ENCODE data around the gene ZNF609.

Gene ZNF609

DNA sequence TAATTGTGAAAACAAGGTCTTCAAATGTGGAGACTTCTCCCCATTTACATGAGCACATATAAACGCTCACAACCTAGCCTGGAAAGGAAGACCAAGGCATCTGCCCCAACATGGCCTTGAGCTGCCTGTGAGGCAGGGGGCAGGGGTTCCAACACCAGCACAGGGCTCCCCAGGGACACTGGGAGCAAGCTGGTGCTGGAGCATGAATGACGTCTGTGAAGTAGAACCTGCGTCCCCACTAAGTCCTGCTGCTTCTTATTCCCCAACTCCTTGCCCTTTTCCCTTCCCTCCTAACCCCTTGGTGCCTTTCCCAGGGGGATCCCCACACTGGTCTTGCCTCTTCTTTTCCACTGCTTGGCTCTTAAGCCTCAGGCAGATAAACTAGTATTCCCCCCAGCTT is 221.9 kb downstream of the ZNF609 start:
- no peak overlapping the region for H2AFZ ChIP-seq (ENCODE audit: low read length, unreplicated experiment)
- no peaks in the 10 kb centered on the region for H3K79me2 ChIP-seq (ENCODE audit: control insufficient read depth, insufficient read depth, low read length, unreplicated experiment)
- H3K36me3 ChIP-seq (ENCODE audit: insufficient read depth, low read length): peaks cover 12% of the 10 kb centered on the region
- no peaks in the 10 kb centered on the region for H3K4me1 ChIP-seq (ENCODE audit: control insufficient read depth, insufficient read depth, low read length, unreplicated experiment)
- H3K27ac ChIP-seq (ENCODE audit: low read depth, low read length): no peak overlapping the region
- no peaks in the 10 kb centered on the region for H3K27me3 ChIP-seq (ENCODE audit: insufficient read depth, low read length)
- H3K4me3 ChIP-seq (ENCODE audit: low read depth, low read length): no peak overlapping the region

- Histone ChIP-seq H3K4me3 (ENCODE audit: low read depth, low read length) (no peak overlapping the region), H3K4me1 (ENCODE audit: control insufficient read depth, insufficient read depth, low read length, unreplicated experiment) (no peaks in the 10 kb centered on the region), H3K27ac (ENCODE audit: low read depth, low read length) (no peak overlapping the region), H3K36me3 (ENCODE audit: insufficient read depth, low read length) (peaks cover 12% of the 10 kb centered on the region), H3K79me2 (ENCODE audit: control insufficient read depth, insufficient read depth, low read length, unreplicated experiment) (no peaks in the 10 kb centered on the region), H2AFZ (ENCODE audit: low read length, unreplicated experiment) (no peak overlapping the region), H3K27me3 (ENCODE audit: insufficient read depth, low read length) (no peaks in the 10 kb centered on the region)
Observed at GRCh38 chr15:64683378-64683777, 223.0 kb downstream of the ZNF609 start.

DNA sequence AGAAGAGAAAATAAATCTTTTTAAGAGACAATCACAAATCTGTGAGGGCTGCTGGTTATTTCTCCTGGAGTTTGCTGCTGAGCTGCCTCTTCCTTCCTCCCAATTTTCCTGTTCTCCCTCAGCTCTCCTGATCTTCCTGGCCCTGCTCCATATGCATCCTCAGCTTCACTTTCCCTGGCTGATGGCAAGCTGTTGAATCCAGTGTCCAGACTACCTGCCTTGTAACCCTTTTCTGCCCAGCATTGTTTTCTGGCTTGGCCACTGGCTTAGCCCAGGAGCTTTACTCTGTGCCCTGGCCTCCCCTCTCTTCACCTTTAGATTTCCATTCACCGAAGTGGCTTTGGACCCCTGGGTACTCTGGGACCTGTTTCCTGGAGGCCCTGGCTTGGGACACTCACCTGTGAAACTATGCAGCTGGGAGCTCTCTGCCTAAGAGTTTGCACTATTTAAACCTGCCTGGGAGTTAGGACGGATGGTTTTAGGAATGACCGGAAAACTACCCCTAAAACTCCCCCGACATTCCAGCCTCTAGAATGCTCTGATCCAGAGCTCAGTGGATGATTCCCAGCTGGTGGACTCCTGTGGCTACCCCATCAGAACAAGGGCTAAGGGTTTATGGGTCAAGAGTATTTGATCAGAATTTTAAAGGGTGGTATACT is 225.0 kb downstream of the ZNF609 start:
- Histone ChIP-seq H3K36me3 (ENCODE audit: insufficient read depth, low read length) (peaks cover 13% of the 10 kb centered on the region), H2AFZ (ENCODE audit: low read length, unreplicated experiment) (no peak overlapping the region), H3K27ac (ENCODE audit: low read depth, low read length) (no peak overlapping the region), H3K4me1 (ENCODE audit: control insufficient read depth, insufficient read depth, low read length, unreplicated experiment) (no peaks in the 10 kb centered on the region), H3K27me3 (ENCODE audit: insufficient read depth, low read length) (no peaks in the 10 kb centered on the region), H3K4me3 (ENCODE audit: low read depth, low read length) (no peak overlapping the region), H3K79me2 (ENCODE audit: control insufficient read depth, insufficient read depth, low read length, unreplicated experiment) (no peaks in the 10 kb centered on the region)

- H3K27ac ChIP-seq (ENCODE audit: low read depth, low read length): no peak overlapping the region
Observed at GRCh38 chr15:64686130-64686735, 225.9 kb downstream of the ZNF609 start.

DNA sequence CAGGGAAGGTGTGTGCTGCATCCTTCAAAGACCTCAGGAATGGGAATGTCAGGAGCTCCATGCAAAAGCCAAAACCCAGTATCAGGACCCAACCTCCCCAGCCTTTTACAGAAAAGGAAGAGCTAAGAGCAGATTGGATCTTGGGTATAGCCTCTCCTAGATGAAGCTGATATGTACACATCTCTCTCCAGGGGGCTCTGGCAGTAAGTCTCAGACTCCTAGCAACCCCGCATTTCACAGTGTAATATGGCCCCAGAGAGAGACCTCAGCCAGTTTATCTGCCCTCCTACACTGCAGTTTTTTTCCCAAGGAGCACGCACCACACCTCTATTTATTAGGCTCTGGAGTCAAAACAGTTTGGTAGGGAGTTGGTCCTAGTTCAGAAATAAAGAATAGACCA is 226.8 kb downstream of the ZNF609 start:
- Histone ChIP-seq H3K27ac (ENCODE audit: low read depth, low read length) (no peak overlapping the region), H3K27me3 (ENCODE audit: insufficient read depth, low read length) (no peaks in the 10 kb centered on the region), H2AFZ (ENCODE audit: low read length, unreplicated experiment) (no peak overlapping the region), H3K79me2 (ENCODE audit: control insufficient read depth, insufficient read depth, low read length, unreplicated experiment) (no peaks in the 10 kb centered on the region), H3K4me1 (ENCODE audit: control insufficient read depth, insufficient read depth, low read length, unreplicated experiment) (no peaks in the 10 kb centered on the region), H3K4me3 (ENCODE audit: low read depth, low read length) (no peak overlapping the region), H3K36me3 (ENCODE audit: insufficient read depth, low read length) (peaks cover 13% of the 10 kb centered on the region)

More at GRCh38 chr15:64686130-64686735, 225.9 kb downstream of the ZNF609 start:
- no peaks in the 10 kb centered on the region for H3K27me3 ChIP-seq (ENCODE audit: insufficient read depth, low read length)
- no peak overlapping the region for H3K4me3 ChIP-seq (ENCODE audit: low read depth, low read length)
- no peak overlapping the region for H2AFZ ChIP-seq (ENCODE audit: low read length, unreplicated experiment)
- H3K79me2 ChIP-seq (ENCODE audit: control insufficient read depth, insufficient read depth, low read length, unreplicated experiment): no peaks in the 10 kb centered on the region
- H3K4me1 ChIP-seq (ENCODE audit: control insufficient read depth, insufficient read depth, low read length, unreplicated experiment): no peaks in the 10 kb centered on the region
- peaks cover 13% of the 10 kb centered on the region for H3K36me3 ChIP-seq (ENCODE audit: insufficient read depth, low read length)

- Histone ChIP-seq H2AFZ (ENCODE audit: low read length, unreplicated experiment) (no peak overlapping the region), H3K36me3 (ENCODE audit: insufficient read depth, low read length) (peaks cover 13% of the 10 kb centered on the region), H3K4me1 (ENCODE audit: control insufficient read depth, insufficient read depth, low read length, unreplicated experiment) (peaks cover 2% of the 10 kb centered on the region), H3K79me2 (ENCODE audit: control insufficient read depth, insufficient read depth, low read length, unreplicated experiment) (peaks cover 1% of the 10 kb centered on the region), H3K4me3 (ENCODE audit: low read depth, low read length) (no peak overlapping the region), H3K27me3 (ENCODE audit: insufficient read depth, low read length) (no peaks in the 10 kb centered on the region), H3K27ac (ENCODE audit: low read depth, low read length) (no peak overlapping the region)
Observed at GRCh38 chr15:64687688-64688087, 227.3 kb downstream of the ZNF609 start.

GRCh38 chr15:64688770-64689169 is 228.4 kb downstream of the ZNF609 start:
- Histone ChIP-seq H2AFZ (ENCODE audit: low read length, unreplicated experiment) (no peak overlapping the region), H3K4me1 (ENCODE audit: control insufficient read depth, insufficient read depth, low read length, unreplicated experiment) (peaks cover 12% of the 10 kb centered on the region), H3K27ac (ENCODE audit: low read depth, low read length) (no peak overlapping the region), H3K79me2 (ENCODE audit: control insufficient read depth, insufficient read depth, low read length, unreplicated experiment) (peaks cover 5% of the 10 kb centered on the region), H3K36me3 (ENCODE audit: insufficient read depth, low read length) (peaks cover 13% of the 10 kb centered on the region), H3K4me3 (ENCODE audit: low read depth, low read length) (no peak overlapping the region), H3K27me3 (ENCODE audit: insufficient read depth, low read length) (no peaks in the 10 kb centered on the region)

GRCh38 chr15:64690008-64690407 is 229.6 kb downstream of the ZNF609 start:
- H3K27me3 ChIP-seq (ENCODE audit: insufficient read depth, low read length): no peaks in the 10 kb centered on the region
- no peak overlapping the region for H3K4me3 ChIP-seq (ENCODE audit: low read depth, low read length)
- peaks cover 12% of the 10 kb centered on the region for H3K4me1 ChIP-seq (ENCODE audit: control insufficient read depth, insufficient read depth, low read length, unreplicated experiment)
- peaks cover 9% of the 10 kb centered on the region for H3K79me2 ChIP-seq (ENCODE audit: control insufficient read depth, insufficient read depth, low read length, unreplicated experiment)
- peaks cover 13% of the 10 kb centered on the region; the same call in 1 of the 2 replicates for H3K36me3 ChIP-seq (ENCODE audit: insufficient read depth, low read length)
- H3K27ac ChIP-seq (ENCODE audit: low read depth, low read length): no peak overlapping the region
- H2AFZ ChIP-seq (ENCODE audit: low read length, unreplicated experiment): no peak overlapping the region

DNA sequence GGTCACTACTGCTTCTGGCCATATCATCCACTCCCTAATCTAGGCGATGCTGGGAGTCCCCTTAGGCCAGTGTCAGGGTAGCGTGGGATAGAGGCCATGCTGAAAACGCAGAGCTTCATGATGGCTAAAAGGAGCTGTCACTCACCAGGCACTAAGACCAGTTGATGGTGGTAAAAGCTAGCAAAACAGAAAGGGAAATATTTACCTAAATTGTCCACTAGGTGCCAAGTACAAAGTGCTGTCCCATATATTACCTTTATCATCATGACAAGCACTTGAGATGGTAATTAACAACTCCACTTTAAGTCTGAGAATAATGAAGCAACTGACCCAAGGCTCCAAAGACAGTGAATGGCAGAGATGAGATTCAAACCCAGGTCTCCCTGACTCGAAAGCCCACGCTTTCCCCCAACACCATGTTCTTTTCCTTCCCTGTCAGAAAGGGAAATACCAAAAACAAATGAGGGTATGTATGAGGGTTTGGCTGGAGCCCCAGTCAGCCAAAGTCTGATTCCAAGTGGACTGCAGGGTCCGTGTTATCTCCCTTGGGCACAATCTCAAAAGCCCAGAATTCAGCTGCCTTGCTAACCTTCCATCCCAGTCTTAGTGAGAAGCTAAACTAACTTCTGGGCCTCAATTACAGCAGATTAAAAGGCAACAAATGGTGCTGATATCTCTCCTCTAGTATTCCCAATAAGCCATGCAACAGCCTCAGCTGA is 230.4 kb downstream of the ZNF609 start:
- Histone ChIP-seq H3K36me3 (ENCODE audit: insufficient read depth, low read length) (peaks cover 13% of the 10 kb centered on the region; the same call in 1 of the 2 replicates), H3K4me1 (ENCODE audit: control insufficient read depth, insufficient read depth, low read length, unreplicated experiment) (peaks cover 12% of the 10 kb centered on the region), H3K79me2 (ENCODE audit: control insufficient read depth, insufficient read depth, low read length, unreplicated experiment) (peaks cover 16% of the 10 kb centered on the region), H3K4me3 (ENCODE audit: low read depth, low read length) (no peak overlapping the region), H3K27ac (ENCODE audit: low read depth, low read length) (no peak overlapping the region), H2AFZ (ENCODE audit: low read length, unreplicated experiment) (no peak overlapping the region), H3K27me3 (ENCODE audit: insufficient read depth, low read length) (no peaks in the 10 kb centered on the region)

DNA sequence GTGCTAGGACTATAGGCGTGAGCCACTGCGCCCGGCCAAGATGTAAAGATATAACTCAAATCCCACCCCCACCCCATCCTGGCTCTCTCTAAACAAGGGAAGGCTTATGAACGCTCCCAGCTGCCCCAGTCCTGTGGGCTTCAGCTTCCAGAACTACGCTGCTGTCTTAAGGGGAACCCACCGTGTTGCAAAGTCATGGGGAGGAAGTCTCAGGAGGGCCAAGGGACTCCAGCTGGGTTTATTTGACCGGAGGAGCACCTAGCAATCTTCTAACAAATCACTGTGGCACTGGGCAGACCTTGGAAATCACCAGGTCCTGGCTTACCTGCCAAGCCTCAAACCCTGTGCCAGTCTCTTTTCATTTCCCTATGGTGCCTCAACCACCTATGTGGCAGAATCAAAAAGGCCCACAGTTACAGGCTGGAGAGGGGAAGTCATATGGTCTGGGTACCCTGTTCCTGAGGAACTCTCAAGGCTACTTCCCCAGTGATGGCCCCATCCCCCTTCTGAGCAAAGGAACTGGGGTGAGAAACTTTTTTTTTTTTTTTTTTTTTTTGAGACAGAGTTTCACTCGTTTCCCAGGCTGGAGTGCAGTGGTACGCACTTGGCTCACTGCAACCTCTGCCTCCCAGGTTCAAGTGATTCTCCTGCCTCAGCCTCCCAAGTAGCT is 231.7 kb downstream of the ZNF609 start:
- Histone ChIP-seq H3K36me3 (ENCODE audit: insufficient read depth, low read length) (peaks cover 9% of the 10 kb centered on the region; the same call in 1 of the 2 replicates), H3K27ac (ENCODE audit: low read depth, low read length) (no peak overlapping the region), H3K27me3 (ENCODE audit: insufficient read depth, low read length) (no peaks in the 10 kb centered on the region), H3K4me1 (ENCODE audit: control insufficient read depth, insufficient read depth, low read length, unreplicated experiment) (peaks cover 12% of the 10 kb centered on the region), H3K4me3 (ENCODE audit: low read depth, low read length) (no peak overlapping the region), H3K79me2 (ENCODE audit: control insufficient read depth, insufficient read depth, low read length, unreplicated experiment) (peaks cover 27% of the 10 kb centered on the region), H2AFZ (ENCODE audit: low read length, unreplicated experiment) (no peak overlapping the region)

All from ACC112 (cell line).